IMR-90 (cell line): ENCODE data around the gene AAMDC. TPM values are rescaled to one million over a fixed set of nuclear protein-coding genes. Genes with fewer than 3 reads are reported as not detected.

Source experiments
- ATAC-seq: fragments of 200-7000 bp; cut with Tn5 transposase; 2 replicates; pipeline ENCODE4 v1.9.1; 2020; ENCODE audit warnings: low read depth, mild to moderate bottlenecking, moderate library complexity
- BruUV-seq: library from RNA; stranded (reverse); fragments of 400-500 nt; replicated peaks from 2 replicates; lab custom pipeline; 2021; lab: Mats Ljungman, UMichigan
- CTCF ChIA-PET: fragments of 300-600 bp; formaldehyde crosslinking; extraction: SDS; loops from one replicate; lab custom pipeline; 2021; ENCODE audit warnings: antibody characterized with exemption; lab: Yijun Ruan, JAX
- POLR2A ChIA-PET: fragments of 300-600 bp; sonication (Branson Sonifier 250); formaldehyde crosslinking; loops from one replicate; lab custom pipeline; 2022; ENCODE audit warnings: antibody characterized with exemption; ENCODE audit not compliant: unreplicated experiment; lab: Charles Lee
- DNase-seq: peaks from one replicate; pipeline ENCODE4 v3.0.0; 2013
- H2AFZ ChIP-seq: replicated peaks from 2 replicates; pipeline ENCODE3; 2013; ENCODE audit warnings: low read length, mild to moderate bottlenecking; ENCODE audit not compliant: poor library complexity
- H2AK5ac ChIP-seq: 2 replicates; pipeline ENCODE4 v1.6.1; 2013; ENCODE audit warnings: low read depth, low read length, inconsistent platforms
- H2AK9ac ChIP-seq: replicated peaks from 2 replicates; pipeline ENCODE3; 2013; ENCODE audit warnings: mild to moderate bottlenecking, low read depth, low read length, moderate library complexity; ENCODE audit not compliant: poor library complexity
- H2BK120ac ChIP-seq: 2 replicates; pipeline ENCODE4 v1.6.1; 2013; ENCODE audit warnings: low read depth, low read length, inconsistent platforms
- H2BK15ac ChIP-seq: 3 replicates; pipeline ENCODE4 v1.6.1; 2013; ENCODE audit warnings: low read depth, low read length, inconsistent platforms
- H2BK20ac ChIP-seq: 2 replicates; pipeline ENCODE4 v1.6.1; 2013; ENCODE audit warnings: low read depth, mild to moderate bottlenecking, inconsistent platforms, low read length, moderate library complexity
- H2BK5ac ChIP-seq: 2 replicates; pipeline ENCODE4 v1.6.1; 2013; ENCODE audit warnings: mild to moderate bottlenecking, low read depth, low read length, inconsistent platforms; ENCODE audit not compliant: poor library complexity, severe bottlenecking
- H3K14ac ChIP-seq: replicated peaks from 2 replicates; pipeline ENCODE4 v1.6.1; 2013; ENCODE audit warnings: low read depth, low read length, inconsistent platforms
- H3K18ac ChIP-seq: 2 replicates; pipeline ENCODE4 v1.6.1; 2013; ENCODE audit warnings: low read depth, low read length, control low read depth
- H3K23ac ChIP-seq: 2 replicates; pipeline ENCODE4 v1.6.1; 2013; ENCODE audit warnings: low read depth, low read length, inconsistent platforms
- H3K27ac ChIP-seq: 2 replicates; pipeline ENCODE4 v1.5.1; 2013; ENCODE audit warnings: mild to moderate bottlenecking, control low read depth, low read length; ENCODE audit not compliant: insufficient read depth
- H3K27me3 ChIP-seq: 2 replicates; pipeline ENCODE4 v1.6.1; 2013; ENCODE audit warnings: low read length; ENCODE audit not compliant: control insufficient read depth, insufficient read depth
- H3K36me3 ChIP-seq: 2 replicates; pipeline ENCODE4 v1.6.1; 2013; ENCODE audit warnings: low read length, mixed read lengths; ENCODE audit not compliant: control insufficient read depth, insufficient read depth
- H3K4ac ChIP-seq: 2 replicates; pipeline ENCODE4 v1.6.1; 2013; ENCODE audit warnings: low read depth, low read length, inconsistent platforms
- H3K4me1 ChIP-seq: 2 replicates; pipeline ENCODE4 v1.6.1; 2013; ENCODE audit warnings: low read length, mixed read lengths; ENCODE audit not compliant: control insufficient read depth, insufficient read depth
- H3K4me2 ChIP-seq: 2 replicates; pipeline ENCODE4 v1.6.1; 2013; ENCODE audit warnings: low read depth, mild to moderate bottlenecking, control low read depth, low read length, moderate library complexity
- H3K4me3 ChIP-seq: 2 replicates; pipeline ENCODE4 v1.5.1; 2013; ENCODE audit warnings: low read depth, mild to moderate bottlenecking, control low read depth, low read length, moderate library complexity; ENCODE audit not compliant: insufficient read depth
- H3K56ac ChIP-seq: 2 replicates; pipeline ENCODE4 v1.6.1; 2013; ENCODE audit warnings: low read length, inconsistent platforms; ENCODE audit not compliant: insufficient read depth; ENCODE audit errors: extremely low read depth
- H3K79me1 ChIP-seq, 2 experiments: 2 replicates each; pipeline ENCODE4 v1.6.1; 2013; ENCODE audit warnings: low read length in 2 of 2, inconsistent platforms in 1 of 2, low read depth in 1 of 2
- H3K9ac ChIP-seq: 2 replicates; pipeline ENCODE4 v1.6.1; 2013; ENCODE audit warnings: low read depth, low read length, control low read depth
- H3K9me1 ChIP-seq: 2 replicates; pipeline ENCODE4 v1.6.1; 2013; ENCODE audit warnings: low read length, inconsistent platforms; ENCODE audit not compliant: insufficient read depth
- H3K9me3 ChIP-seq: 2 replicates; pipeline ENCODE4 v1.6.1; 2013; ENCODE audit warnings: low read length; ENCODE audit not compliant: control insufficient read depth, insufficient read depth
- H4K20me1 ChIP-seq: 2 replicates; pipeline ENCODE4 v1.6.1; 2013; ENCODE audit warnings: low read length, inconsistent platforms; ENCODE audit not compliant: insufficient read depth
- H4K5ac ChIP-seq: 2 replicates; pipeline ENCODE4 v1.6.1; 2013; ENCODE audit warnings: mild to moderate bottlenecking, low read depth, low read length, control low read depth
- H4K8ac ChIP-seq, 2 experiments: 2 replicates each; pipeline ENCODE4 v1.6.1; 2013; ENCODE audit warnings: low read depth in 2 of 2, low read length in 2 of 2, control low read depth in 1 of 2, inconsistent platforms in 1 of 2
- H4K91ac ChIP-seq: 2 replicates; pipeline ENCODE4 v1.6.1; 2013; ENCODE audit warnings: low read depth, low read length, inconsistent platforms; ENCODE audit not compliant: insufficient read depth
- ELK1 ChIP-seq: fragments of 150-350 bp; IDR thresholded peaks from 2 replicates; pipeline ENCODE4 v1.6.1; 2016; ENCODE audit warnings: low read depth, mild to moderate bottlenecking, low read length, moderate library complexity, borderline replicate concordance
- FOS ChIP-seq: fragments of 150-350 bp; IDR thresholded peaks from 2 replicates; pipeline ENCODE4 v1.6.1; 2016; ENCODE audit warnings: low read depth, low read length
- WGBS, 2 experiments: methylation state at CpG; one replicate each; pipeline versions ENCODE4 v1.1.5 to v1.1.7; 2013; ENCODE audit warnings: missing lambda C conversion rate in 2 of 2; ENCODE audit not compliant: insufficient read length in 1 of 2; ENCODE audit errors: extremely low coverage in 2 of 2; 5-methylcytosine and 5-hydroxymethylcytosine counted together
- dilution Hi-C: fragments of 300-500 bp; cut with HindIII; formaldehyde crosslinking; loops from one replicate; pipeline ENCODE4 v1.14.3; 2018; ENCODE audit warnings: low sequenced_read_pairs; ENCODE audit not compliant: unreplicated experiment
- in situ Hi-C: fragments of 300-500 bp; cut with MboI; formaldehyde crosslinking; loops from 3 replicates; pipeline ENCODE4 v1.14.3; 2019; ENCODE audit warnings: low sequenced_read_pairs, inconsistent platforms, mixed read lengths
- intact Hi-C: fragments of 100-400 bp; cut with micrococcal nuclease; formaldehyde crosslinking; loops from 2 replicates; pipeline ENCODE4 v1.10.0; 2022
- polyA plus RNA-seq, 3 experiments: library from polyadenylated mRNA; depleted of rRNA; stranded (reverse); fragments of >200 nt; gene quantifications; 2 replicates each; pipeline ENCODE4 v1.2.3, GENCODE V29; 2012; ENCODE audit warnings: low replicate concordance in 1 of 3
- total RNA-seq: library from RNA; depleted of rRNA; stranded (reverse); fragments of >200 nt; gene quantifications from 2 replicates; pipeline ENCODE4 v1.2.3, GENCODE V29; 2012

Gene AAMDC
- total and polyA plus RNA-seq, 2 of the 4 experiments (the other 2 are of a cell fraction), result 15.8 to 47.6 TPM

GRCh38 chr11:77883775-77884174 is 62.8 kb downstream of the AAMDC start:
- Histone ChIP-seq H2AFZ (no peak overlapping the region), H4K91ac (peak overlapping the region; percentile 50), H2BK15ac (no peak overlapping the region), H3K14ac (0 out of 2 replicates have a peak overlapping the region, but pooled peaks have one; percentile 40), H2BK20ac (peak overlapping the region; percentile 14), H3K18ac (0 out of 2 replicates have a peak overlapping the region, but pooled peaks have one; percentile 31), H3K79me1 (peaks cover 0 to 22% of the 10 kb centered on the region in 2 experiments; a peak in 3 of 4 replicates), H3K23ac (peak overlapping the region; percentile 27), H3K4me1 (peaks cover 15% of the 10 kb centered on the region), H3K4me2 (no peak overlapping the region; the same call in 1 of the 2 replicates), H3K9me1 (peaks cover 24% of the 10 kb centered on the region), H3K36me3 (peaks cover 17% of the 10 kb centered on the region), H3K4ac (peak overlapping the region; percentile 49; the same call in 1 of the 2 replicates), H3K56ac (no peak overlapping the region), H4K5ac (no peak overlapping the region; the same call in 1 of the 2 replicates), H2BK120ac (0 out of 2 replicates have a peak overlapping the region, but pooled peaks have one; percentile 20), H3K4me3 (no peak overlapping the region), H3K9me3 (no peaks in the 10 kb centered on the region), H3K9ac (no peak overlapping the region), H2BK5ac (peak overlapping the region; percentile 74), H2AK9ac (peak overlapping the region; percentile 18), H4K20me1 (peaks cover 5% of the 10 kb centered on the region; the same call in 1 of the 2 replicates), H2AK5ac (0 out of 2 replicates have a peak overlapping the region, but pooled peaks have one; percentile 62), H3K27ac (peak overlapping the region; percentile 70), H4K8ac (peak overlapping the region in 1 of 2 experiments; percentile 53; a peak in 2 of 4 replicates), H3K27me3 (no peaks in the 10 kb centered on the region)
- no TSS peak for BruUV-seq
- in situ Hi-C loops, result no loop called here
- dilution Hi-C loops, result no loop called here
- peak; percentile 59 for ATAC-seq
- CTCF ChIA-PET, result no interaction called here
- TF ChIP-seq FOS (peak; percentile 38; the same call in 1 of the 2 replicates), ELK1 (no peak)
- intact Hi-C loops, result no loop called here
- no CpG with 5 or more reads among the region's 5 CpGs for WGBS, 2 experiments
- POLR2A ChIA-PET, result no interaction called here
- peak; percentile 75 for DNase-seq
